Osteoblast (primary cell): Measurements from ENCODE around the gene LIPJ. TPM values are rescaled to one million over a fixed set of nuclear protein-coding genes. Genes with fewer than 3 reads are reported as not detected.
A peak's percentile ranks its signal among the peaks of the same experiment; 100 is the strongest.

ENCODE experiments used
- DNase-seq: peaks from one replicate; pipeline ENCODE4 v3.0.0; 2011; ENCODE audit warnings: low spot score, mixed read lengths; ENCODE audit not compliant: insufficient read length; ENCODE audit errors: missing footprints
- H2AFZ ChIP-seq: 2 replicates; pipeline ENCODE4 v1.6.0; 2011; ENCODE audit warnings: mild to moderate bottlenecking, low read length
- H3K27ac ChIP-seq: 2 replicates; pipeline ENCODE4 v1.5.1; 2011; ENCODE audit warnings: mild to moderate bottlenecking, low read depth, low read length, moderate library complexity
- H3K27me3 ChIP-seq: 2 replicates; pipeline ENCODE4 v1.6.0; 2012; ENCODE audit warnings: mild to moderate bottlenecking, control low read depth, inconsistent platforms, low read length, moderate library complexity; ENCODE audit not compliant: insufficient read depth
- H3K36me3 ChIP-seq: 2 replicates; pipeline ENCODE4 v1.5.1; 2011; ENCODE audit warnings: mild to moderate bottlenecking, low read length, control low read depth, moderate library complexity; ENCODE audit not compliant: insufficient read depth
- H3K4me1 ChIP-seq: 2 replicates; pipeline ENCODE4 v1.5.1; 2011; ENCODE audit warnings: mild to moderate bottlenecking, low read length, control low read depth, moderate library complexity; ENCODE audit not compliant: insufficient read depth
- H3K4me2 ChIP-seq: 2 replicates; pipeline ENCODE4 v1.6.0; 2011; ENCODE audit warnings: mild to moderate bottlenecking, low read length; ENCODE audit not compliant: insufficient read depth
- H3K4me3 ChIP-seq: fragments of 200-600 bp; sonication (generic); 3 replicates; pipeline ENCODE4 v1.5.1; 2012; ENCODE audit warnings: mild to moderate bottlenecking, low read length, inconsistent platforms; ENCODE audit not compliant: insufficient read depth
- H3K79me2 ChIP-seq: 2 replicates; pipeline ENCODE4 v1.6.0; 2012; ENCODE audit warnings: mild to moderate bottlenecking, low read length, control low read depth, inconsistent platforms; ENCODE audit not compliant: insufficient read depth
- H3K9me3 ChIP-seq: 2 replicates; pipeline ENCODE4 v1.5.1; 2011; ENCODE audit warnings: low read depth, low read length, control low read depth
- H4K20me1 ChIP-seq: 2 replicates; pipeline ENCODE4 v1.6.0; 2012; ENCODE audit warnings: mild to moderate bottlenecking, low read length, control low read depth; ENCODE audit not compliant: insufficient read depth
- CTCF ChIP-seq: IDR thresholded peaks from 2 replicates; pipeline ENCODE4 v1.5.1; 2011; ENCODE audit warnings: mild to moderate bottlenecking, low read depth, low read length, moderate library complexity; ENCODE audit errors: extremely low read depth
- total RNA-seq: library from RNA; depleted of rRNA; stranded (reverse); fragments of >200 nt; gene quantifications from 2 replicates; pipeline ENCODE4 v1.2.3, GENCODE V29; 2012

LIPJ gene
- total RNA-seq, 1 donor: under 0.01 TPM

GRCh38 chr10:88546497-88546896 lies 40.1 kb upstream of the LIPJ start:
- Histone ChIP-seq H3K4me3 (no peak overlapping the region), H3K4me2 (no peak overlapping the region), H3K79me2 (no peaks in the 10 kb centered on the region), H3K27me3 (no peaks in the 10 kb centered on the region), H2AFZ (no peak overlapping the region), H3K4me1 (no peaks in the 10 kb centered on the region), H3K27ac (no peak overlapping the region), H4K20me1 (no peaks in the 10 kb centered on the region), H3K9me3 (no peaks in the 10 kb centered on the region), H3K36me3 (no peaks in the 10 kb centered on the region)
- no peak for DNase-seq
- no peak for TF ChIP-seq CTCF

- no peak for DNase-seq
- no peak for TF ChIP-seq CTCF
Observed at GRCh38 chr10:88551246-88551645, 35.3 kb upstream of the LIPJ start.

GRCh38 chr10:88553116-88553752 lies 33.3 kb upstream of the LIPJ start:
- no peaks in the 10 kb centered on the region for H3K9me3 ChIP-seq
- no peaks in the 10 kb centered on the region for H3K36me3 ChIP-seq
- no peaks in the 10 kb centered on the region for H3K79me2 ChIP-seq

More at GRCh38 chr10:88551246-88551645, 35.3 kb upstream of the LIPJ start:
- Histone ChIP-seq H3K36me3 (no peaks in the 10 kb centered on the region), H3K79me2 (no peaks in the 10 kb centered on the region), H3K4me3 (no peak overlapping the region), H3K9me3 (no peaks in the 10 kb centered on the region), H4K20me1 (no peaks in the 10 kb centered on the region), H3K4me2 (no peak overlapping the region), H2AFZ (no peak overlapping the region), H3K4me1 (peaks cover 5% of the 10 kb centered on the region), H3K27ac (no peak overlapping the region), H3K27me3 (no peaks in the 10 kb centered on the region)

More at GRCh38 chr10:88553116-88553752, 33.3 kb upstream of the LIPJ start:
- H3K4me2 ChIP-seq: no peak overlapping the region
- H3K4me1 ChIP-seq: peaks cover 21% of the 10 kb centered on the region
- H3K27ac ChIP-seq: no peak overlapping the region
- no peak for DNase-seq
- peak; percentile 92 for TF ChIP-seq CTCF
- no peaks in the 10 kb centered on the region for H4K20me1 ChIP-seq
- H3K27me3 ChIP-seq: no peaks in the 10 kb centered on the region
- no peak overlapping the region for H2AFZ ChIP-seq
- no peak overlapping the region for H3K4me3 ChIP-seq
